ENCODE measurements around the gene WAC.

GRCh38 chr10:28492116-28492920 lies 40.6 kb upstream of the WAC start:
- TF ChIP-seq, protein P1, sequence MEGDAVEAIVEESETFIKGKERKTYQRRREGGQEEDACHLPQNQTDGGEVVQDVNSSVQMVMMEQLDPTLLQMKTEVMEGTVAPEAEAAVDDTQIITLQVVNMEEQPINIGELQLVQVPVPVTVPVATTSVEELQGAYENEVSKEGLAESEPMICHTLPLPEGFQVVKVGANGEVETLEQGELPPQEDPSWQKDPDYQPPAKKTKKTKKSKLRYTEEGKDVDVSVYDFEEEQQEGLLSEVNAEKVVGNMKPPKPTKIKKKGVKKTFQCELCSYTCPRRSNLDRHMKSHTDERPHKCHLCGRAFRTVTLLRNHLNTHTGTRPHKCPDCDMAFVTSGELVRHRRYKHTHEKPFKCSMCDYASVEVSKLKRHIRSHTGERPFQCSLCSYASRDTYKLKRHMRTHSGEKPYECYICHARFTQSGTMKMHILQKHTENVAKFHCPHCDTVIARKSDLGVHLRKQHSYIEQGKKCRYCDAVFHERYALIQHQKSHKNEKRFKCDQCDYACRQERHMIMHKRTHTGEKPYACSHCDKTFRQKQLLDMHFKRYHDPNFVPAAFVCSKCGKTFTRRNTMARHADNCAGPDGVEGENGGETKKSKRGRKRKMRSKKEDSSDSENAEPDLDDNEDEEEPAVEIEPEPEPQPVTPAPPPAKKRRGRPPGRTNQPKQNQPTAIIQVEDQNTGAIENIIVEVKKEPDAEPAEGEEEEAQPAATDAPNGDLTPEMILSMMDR (IDR thresholded peaks at IDR 0.05), result no peak
- no peak for TF ChIP-seq POLR2A (IDR thresholded peaks at IDR 0.05)
